GM21529 (cell line): Measurements from ENCODE around the gene MAPRE3.

Experiments used
- ATAC-seq: cut with Tn5 transposase; IDR thresholded peaks from one replicate; pipeline ENCODE4 v1.9.1; 2021; ENCODE audit not compliant: unreplicated experiment

Gene MAPRE3

DNA sequence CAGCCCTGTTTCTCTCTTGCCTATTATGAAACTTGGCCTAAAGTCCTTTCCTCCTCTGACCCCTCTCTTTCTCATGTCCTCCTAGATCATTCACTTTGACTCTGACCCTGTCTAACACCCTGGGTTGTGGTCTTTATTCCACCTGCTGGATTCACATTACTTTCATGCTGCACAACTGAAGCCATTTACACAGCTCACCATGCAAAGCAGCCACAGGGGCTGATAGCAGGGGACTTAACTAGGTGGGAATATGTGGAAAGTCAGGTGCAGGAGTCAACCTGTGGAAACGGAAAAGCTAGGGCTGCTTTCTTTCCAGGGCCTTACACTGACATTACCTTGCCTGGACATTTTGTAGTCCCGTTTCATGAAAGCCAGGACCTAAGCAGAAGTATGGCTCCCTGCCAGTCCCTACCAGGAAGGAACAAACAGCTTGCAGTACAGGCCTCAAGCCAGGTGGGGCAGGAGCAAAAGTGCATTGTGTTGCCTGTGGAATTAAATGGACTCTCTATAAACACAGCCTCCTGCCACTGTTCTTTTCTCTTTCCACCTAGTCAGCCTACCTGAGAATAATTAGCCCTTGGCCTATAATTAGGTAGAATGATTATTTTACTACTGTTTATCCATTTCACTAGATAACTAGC is 11.8 kb downstream of the MAPRE3 start:
- ATAC-seq, result no peak

DNA sequence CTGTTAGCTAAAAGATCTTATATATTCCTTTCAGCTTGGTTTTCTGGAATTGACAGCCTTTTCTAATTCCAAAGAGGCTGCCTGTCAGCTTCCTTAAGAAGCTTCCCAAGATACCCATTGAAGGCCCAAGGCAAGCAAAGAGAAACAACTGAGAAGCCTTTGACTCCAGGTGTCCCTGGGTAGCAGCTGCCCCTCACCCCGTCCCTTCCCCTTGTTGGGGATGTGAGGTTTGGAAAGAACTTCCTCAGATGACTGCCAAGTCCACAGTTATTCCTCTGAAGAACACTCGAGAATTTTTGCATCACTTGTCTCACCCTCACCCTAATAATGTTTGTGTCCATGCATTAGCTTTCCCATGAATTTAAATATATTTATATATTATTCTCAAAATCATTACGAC is 13.3 kb downstream of the MAPRE3 start:
- no peak for ATAC-seq

DNA sequence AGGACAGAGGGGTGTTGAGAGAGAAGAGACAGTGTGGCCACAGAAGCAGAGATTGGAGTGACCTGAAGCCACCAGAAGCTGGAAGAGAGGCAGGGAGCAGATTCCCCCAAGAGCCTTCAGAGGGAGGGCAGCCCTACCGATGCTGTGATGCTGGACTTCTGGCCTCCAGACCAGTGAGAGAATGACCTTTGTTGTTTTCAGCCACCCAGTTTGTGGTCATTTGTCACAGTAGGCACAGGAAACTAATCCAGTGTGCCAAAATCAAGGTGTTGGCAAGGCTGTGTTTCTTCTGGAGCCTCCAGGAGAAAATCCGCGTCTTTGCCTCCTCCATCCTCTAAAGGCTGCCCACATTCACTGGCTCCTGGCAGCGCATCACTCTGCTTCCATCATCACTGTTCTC is 15.4 kb downstream of the MAPRE3 start:
- no peak for ATAC-seq

DNA sequence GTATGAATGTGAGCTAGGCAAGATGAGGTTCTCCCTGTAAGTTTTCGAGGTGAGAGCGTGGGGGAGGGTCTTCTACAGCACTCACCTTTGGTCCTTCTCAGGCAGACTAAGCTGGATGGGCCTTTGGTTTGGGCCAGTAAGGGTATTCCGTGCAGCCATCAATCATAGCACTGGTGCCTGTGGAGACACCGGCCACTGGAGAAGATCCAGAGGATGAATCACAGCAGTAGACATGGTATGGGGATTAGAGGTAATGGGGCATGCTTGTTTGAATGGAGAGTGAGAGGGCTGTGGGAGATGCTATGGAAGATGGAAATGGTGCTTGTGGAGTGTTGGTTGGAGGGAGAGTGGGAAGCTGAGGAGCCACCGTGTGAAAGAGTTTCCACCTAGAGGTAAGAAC is 16.1 kb downstream of the MAPRE3 start:
- no peak for ATAC-seq

DNA sequence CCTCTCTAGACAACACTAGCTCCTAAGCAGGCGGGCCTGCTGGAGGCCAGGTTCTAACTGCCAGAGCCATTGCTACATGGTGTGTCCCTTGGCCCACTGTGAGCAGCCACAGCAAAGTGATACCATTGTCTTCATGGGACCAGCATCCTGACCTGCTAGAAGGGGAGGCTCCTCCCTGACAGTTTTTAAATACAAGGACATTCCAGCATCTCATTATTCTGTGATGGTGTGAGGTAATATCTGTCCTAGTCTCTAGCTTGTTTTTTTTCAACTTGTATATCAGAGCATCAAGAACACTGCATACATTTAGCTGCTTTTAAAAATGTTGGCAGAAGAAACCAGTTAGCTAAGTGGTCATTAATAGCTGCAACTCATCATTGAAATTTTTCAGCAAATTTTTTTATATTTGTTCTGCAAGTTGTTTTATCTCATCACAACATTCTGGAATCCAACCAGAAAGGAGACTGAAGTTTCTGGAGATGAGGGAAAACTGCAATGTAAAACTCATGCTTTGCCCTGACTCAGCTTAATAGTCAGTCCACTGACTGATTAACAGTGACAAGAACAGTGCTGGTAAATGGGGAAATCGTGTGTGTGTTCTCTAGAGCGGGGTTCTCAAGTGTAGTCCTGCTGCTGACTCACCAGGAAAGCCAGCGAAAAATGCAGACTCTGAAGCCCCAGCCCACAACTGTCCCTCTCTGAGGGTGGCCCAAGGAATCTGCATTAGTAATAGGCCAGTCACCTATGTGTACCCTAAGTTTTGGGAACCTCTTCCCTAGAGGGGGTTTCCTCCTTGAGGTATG is 17.8 kb downstream of the MAPRE3 start:
- no peak for ATAC-seq

DNA sequence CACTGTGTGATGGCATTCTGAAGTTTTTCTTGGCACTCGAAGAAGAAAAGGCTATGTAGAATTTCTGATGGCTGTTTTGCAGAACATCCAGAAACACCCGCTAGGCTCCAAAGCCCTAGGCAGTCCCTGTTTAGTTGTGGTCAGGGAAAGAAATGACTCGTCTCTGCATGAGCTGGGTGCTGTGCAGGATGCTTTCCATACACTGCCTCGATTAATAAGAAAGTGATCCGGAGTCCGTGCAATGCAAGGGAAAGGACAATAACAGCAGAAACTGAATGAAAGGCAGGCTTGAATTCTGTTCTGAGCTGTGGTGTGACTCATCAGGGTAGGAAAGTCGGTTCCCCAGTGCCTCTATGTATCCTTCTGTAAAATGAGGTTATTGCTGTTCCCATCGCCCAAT is 18.7 kb downstream of the MAPRE3 start:
- ATAC-seq, result no peak

DNA sequence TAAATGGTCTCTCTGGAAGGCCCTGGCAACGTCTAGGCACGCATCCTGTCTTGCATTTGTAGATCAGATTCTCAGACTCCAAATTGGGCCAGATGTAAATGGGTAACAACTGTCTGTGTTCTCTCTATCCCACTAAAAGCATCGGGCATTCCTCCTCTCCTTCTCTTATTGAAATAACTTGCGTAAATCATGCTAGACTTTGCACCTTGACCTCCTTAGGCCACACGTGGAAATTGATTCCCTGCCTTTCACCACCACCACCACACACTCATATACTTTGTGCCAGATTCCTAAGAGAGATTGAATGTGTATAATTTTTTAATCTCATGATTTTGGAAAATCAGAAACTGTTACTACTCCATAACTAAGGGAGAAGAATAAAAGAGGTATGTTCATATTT is 21.3 kb downstream of the MAPRE3 start:
- ATAC-seq, result no peak

DNA sequence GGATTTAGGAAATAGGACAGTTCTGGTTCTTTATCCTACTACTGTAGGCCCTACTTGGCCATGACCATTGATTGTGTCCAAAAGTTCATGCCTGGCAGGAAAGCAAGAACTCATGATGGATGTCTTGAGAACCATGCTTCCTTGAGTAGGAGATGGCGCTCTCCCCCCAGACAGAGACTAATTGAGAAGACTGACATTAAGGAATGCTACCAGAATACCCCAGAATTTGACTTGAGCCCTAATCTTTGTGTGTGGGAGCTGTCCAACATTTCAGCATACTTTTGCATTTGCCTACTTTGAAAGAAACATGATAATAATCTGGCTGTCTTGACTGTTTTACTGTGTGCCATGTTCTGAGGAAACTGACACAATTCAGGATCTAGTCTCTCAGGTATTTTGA is 23.3 kb downstream of the MAPRE3 start:
- ATAC-seq, result no peak

DNA sequence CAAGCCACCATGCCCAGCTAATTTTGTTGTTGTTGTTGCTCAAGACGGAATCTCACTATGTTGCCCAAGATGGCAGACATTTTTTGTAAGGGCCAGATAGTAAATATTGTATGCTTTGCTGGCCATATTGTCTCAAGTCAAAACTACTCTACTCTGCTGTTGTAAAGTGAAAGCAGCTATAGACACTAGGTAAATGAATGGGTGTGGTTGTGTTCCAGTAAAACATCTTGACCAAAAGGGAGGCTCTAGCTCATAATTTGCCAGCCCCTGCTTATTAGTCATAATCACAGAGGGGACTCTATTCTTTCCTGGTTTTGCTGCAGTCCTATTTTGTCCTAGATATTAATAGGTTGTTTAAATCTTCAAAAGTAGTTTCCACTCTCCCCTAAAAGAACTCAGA is 24.5 kb downstream of the MAPRE3 start:
- no peak for ATAC-seq

DNA sequence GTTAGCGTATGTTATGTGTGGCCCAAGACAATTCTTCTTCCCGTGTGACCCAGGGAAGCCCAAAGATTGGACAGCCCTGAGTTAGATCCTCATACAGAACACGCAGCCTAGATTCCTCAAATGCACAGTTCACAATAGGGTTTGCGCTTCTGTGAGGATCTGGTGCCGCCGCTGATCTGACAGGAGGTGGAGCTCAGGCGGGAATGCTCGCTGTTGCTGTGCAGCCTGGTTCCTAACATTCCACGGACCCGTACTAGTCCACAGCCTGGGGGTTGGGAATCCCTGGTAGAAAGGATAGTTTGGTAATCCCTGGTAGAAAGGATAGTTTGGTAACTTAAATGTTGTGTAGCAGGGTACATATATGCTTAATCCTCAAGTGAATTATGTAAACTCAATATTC is 27.0 kb downstream of the MAPRE3 start:
- ATAC-seq, result no peak

DNA sequence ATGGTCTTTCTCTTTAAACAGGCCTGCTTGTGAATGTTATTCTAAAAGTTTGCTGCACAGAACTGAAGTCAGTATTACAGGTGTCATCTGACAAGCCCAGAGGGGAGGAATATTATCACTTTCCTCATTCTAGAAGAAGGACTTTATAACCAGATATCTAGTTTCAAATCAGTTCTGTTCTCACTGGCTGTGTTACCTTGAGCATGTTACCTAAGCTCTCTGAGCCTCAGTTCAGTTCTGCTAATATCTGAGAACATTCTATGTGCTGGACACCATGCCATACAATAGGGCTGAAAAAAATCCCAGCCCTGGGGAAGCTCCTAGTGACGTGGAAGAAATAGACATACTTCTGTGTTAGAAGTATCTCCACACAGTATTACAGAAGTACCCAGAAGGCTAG is 27.9 kb downstream of the MAPRE3 start:
- no peak for ATAC-seq

DNA sequence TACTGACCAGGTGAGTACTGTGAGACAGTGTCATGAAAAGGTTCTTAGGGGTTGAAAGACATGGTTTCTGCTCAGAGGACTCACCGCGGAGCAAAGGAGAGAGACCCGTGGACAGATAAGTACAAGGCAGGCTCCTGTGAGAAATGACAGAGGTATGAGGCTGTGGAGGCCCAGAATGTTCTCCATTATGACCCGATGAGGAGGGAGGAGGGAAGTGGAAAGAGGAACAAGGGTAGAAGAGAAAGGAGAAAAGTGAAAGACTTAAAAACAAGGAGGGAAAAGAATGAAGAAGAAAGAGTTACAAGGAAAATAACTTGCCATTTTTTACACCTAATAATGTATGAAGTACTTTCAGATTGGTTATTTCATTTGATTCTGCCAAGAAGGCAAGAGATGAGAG is 29.8 kb downstream of the MAPRE3 start:
- no peak for ATAC-seq

DNA sequence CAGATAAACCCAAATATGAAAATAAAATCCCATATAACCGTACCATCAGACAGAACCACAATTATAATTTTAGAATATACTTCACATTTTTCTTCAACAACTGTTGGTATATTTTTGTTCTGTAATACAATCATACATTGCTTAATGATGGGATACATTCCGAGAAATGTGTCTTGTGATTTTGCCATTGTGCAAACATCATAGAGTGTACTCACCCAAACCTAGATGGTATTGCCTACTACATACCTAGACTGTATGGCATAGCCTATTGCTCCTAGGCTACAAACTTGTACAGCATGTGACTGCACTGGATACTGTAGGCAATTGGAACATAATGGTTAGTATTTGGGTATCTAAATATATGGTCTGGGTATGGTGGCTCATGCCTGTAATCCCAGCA is 30.6 kb downstream of the MAPRE3 start:
- no peak for ATAC-seq

DNA sequence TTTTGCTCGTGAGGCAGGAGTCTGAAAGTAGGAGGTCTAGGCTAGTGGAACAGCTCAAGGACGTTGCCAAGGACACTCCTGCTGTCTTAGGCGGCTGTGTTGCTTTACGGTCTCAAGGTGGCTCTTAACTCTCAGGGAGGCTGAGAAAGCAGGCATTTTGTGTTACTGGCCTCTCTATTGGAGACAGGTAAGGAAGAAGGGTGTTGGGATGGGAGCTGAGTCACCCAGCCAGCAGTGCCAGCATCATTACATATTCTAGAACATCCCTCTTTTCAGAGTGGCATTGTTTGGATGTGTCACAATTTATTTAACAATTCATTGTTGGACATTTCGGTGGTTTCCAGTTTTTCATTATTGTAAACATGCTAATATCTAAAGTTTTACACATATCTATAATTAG is 31.5 kb downstream of the MAPRE3 start:
- ATAC-seq, result no peak

DNA sequence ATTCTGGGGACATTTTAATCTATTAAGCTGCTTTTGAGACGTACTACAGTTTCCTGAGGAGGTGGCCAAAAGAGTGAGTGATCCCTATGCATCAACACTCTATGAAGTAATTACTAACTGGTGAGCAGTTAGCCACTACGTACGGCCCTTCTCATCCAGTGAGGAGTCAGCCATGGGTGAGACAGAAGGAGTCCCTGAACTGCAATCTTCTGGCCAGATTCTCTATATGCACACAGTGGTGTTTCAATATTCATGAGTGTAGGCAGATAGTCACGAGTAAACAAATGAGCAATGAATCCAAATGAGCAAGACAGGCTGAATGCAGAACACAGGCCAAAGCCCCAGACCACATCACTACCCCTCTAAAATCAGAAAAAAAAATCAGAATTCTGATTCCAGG is 32.6 kb downstream of the MAPRE3 start:
- no peak for ATAC-seq

DNA sequence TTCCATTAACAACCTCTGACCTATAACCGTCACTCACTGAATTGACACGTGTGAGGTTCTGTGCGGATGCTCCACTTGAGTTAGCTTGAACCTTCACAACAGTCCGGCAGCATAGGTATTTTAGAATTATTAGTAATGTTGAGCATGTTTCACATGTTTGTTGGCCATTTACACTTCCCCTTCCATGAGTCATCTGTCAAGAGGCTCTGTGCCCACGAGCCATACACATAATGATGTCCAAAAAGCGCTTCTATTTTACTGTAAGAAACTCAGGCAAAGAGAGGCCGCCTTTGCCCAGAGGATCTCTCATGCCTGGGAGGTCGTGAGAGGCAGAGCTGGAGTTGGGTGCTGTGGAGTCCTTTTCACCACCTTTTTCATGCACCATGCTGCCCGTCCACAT is 33.4 kb downstream of the MAPRE3 start:
- ATAC-seq, result no peak

DNA sequence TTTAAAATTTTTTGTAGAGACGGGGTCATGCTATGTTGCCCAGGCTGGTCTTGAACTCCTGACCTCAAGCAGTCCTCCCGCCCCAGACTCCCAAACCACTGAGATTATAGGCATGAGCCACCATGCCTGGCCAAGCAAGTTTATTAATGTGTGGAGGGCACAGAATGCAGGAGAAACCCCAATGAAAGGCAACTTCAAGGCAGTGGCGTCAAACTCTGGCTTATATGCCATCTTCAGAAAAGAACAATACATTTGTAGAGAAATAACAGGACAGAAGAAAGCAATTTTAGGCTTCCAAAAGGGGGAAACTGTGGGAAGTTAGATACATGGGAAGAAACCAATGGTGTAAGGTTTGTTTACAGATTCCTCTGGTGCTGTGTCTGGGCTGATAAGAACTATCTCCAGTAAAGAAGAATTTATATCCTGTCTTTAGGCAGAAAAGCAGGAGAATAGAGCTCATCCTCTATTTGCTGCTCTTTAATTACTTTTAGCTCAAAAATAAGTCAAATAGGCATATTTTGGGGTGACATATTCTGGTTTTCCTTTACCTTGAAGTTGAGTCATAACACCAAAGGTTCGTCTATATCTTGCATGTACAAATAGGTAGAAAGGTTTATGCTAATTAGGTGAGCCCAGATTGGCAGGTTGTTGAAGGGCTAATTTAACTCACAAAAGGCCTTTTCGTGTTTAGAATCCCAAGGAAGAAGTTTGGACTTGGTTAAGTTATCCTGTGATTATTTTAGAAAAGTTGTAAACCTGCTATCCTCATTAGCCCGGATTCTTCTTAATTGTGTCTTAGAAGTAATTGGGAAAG is 36.4 kb downstream of the MAPRE3 start:
- ATAC-seq, result no peak

DNA sequence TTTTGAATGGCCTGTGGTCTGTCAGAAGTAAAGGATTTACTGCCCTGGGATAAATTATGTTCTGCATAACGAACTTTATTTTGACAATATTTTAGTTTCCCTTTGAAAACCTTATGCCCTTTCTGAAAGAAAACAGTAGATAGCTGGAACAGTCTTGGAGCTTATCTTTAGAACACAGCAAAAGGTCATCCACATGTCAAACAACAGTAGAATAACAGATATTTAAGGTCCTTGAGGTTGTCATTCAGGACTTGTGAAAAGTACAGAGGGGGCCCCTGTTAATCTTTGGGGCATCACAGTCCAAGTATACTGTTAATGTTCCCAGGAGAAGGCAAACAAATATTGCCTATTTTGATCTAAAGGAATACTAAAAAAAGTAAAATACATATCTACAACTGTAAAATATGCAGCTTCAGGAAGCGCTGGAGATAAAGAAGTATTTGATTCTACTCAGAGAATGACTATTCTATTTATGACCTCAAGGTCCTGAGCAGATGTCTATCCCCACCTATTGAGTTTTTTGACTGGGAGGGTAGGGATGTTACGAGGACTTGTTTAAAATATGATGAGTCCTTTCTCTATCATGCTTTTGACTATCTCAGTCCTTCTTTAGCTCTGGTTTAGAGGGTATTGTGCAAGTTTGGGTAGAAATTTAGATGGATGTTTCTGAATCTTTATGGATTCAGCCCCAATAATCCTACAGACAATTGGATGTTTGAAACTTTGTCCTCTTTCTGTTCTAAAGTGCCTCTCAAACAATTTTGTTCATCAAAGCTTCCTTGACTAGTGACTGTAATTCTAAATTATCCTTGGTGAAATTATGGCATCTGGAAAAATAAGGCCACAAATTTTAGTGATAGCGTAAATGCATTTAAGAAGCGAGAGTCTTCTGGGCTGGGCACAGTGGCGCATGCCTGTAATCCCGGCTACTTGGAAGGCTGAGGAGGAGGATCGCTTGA is 37.3 kb downstream of the MAPRE3 start:
- no peak for ATAC-seq

DNA sequence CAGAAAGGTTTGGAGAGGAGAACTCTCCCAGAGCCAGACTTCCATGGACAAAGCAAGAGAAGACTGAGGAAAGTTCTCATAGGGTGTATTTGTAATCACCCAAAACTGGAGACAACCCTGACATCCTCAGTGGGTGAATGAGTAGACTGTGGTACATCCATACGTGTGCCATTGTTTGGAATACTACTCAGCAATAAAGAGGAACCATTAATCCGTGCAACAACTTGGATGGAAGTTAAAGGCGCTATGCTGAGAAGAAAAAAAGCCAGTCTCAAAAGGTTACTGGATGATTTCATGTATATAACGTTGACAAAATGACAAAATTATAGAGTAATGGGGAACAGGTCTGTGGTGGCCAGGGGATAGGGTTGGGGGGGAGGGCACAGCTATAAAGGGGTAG is 38.2 kb downstream of the MAPRE3 start:
- ATAC-seq, result no peak

DNA sequence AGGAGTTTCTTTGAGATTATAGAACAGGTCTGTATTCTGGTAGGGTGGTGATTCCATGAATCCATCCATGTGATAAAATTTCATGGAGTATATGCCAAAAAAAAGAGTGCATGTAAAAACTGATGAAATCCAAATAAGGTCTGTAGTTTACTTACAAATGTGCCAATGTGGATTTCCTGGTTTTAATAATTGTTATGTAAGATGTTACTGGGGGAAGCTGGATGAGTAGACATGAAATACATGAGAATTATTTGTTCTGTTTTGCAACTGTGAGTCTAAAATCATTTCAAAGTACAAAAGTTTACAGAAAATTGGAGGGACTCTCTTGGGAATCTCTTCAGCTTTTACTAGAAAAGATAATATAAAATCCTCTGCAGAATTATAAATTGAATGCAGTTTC is 38.6 kb downstream of the MAPRE3 start:
- no peak for ATAC-seq

DNA sequence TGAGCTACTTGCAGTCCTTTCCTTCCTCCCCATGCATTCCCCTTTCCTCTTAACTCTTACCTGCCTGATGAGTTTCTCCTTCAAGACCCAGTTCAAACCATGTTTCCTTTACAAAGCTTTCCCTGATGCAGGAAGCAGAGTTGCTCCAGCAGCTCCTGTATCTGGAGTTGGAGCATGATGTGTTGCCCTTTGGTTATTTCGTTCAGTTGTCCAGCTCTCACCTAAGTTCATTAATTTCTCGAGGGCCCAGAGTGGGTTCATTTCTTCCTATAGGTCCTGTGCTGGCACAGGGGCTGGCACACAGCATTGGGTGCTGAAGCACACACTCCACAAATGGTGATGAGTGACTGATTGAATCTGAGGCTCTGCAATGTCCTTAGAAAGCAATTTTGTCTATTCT is 39.3 kb downstream of the MAPRE3 start:
- ATAC-seq, result no peak
